ENCODE data around the gene MYH9.

DNA sequence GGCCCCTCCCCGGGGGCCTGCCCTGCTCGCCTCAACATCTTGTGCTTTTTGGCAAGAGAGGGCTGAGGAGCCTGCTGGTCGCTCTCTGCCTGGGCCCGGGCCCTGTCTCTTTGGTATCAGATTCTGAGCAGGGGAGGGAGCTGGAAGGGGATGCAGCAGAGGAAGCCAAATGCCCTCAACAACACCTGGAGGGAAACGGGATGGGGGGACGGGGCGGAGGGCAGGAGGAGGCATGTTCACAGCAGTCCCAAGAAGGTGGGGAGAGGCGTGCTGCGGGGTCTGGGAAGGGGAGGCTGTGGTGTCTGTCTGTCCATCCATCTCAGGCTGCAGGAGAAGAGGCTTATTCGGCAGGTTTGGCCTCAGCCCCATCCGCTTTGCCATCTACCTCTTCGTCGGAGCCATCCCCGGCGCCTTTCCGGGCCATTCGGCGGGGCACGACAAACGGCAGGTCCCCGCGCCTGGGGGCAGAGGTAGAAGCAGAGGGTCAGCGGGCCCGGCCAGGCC is 105.4 kb downstream of the MYH9 start:
- TF ChIP-seq CTCF (IDR thresholded peaks at IDR 0.05 in 2 of 3, conservative IDR thresholded peaks at IDR 0.05 in 1 of 3; ENCODE audit: borderline replicate concordance in 1 of 3, insufficient read depth in 1 of 3, low read depth in 2 of 3, low read length in 2 of 3): no peak
- no peak for TF ChIP-seq EZH2 (IDR thresholded peaks at IDR 0.05)
- TF ChIP-seq ZFX (IDR thresholded peaks at IDR 0.05): no peak
- TF ChIP-seq ZNF274 (IDR thresholded peaks at IDR 0.05; ENCODE audit: low read depth, low read length): no peak
- no peak for TF ChIP-seq EZH2phosphoT487 (IDR thresholded peaks at IDR 0.05; ENCODE audit: borderline replicate concordance)
- TF ChIP-seq POLR2A (IDR thresholded peaks at IDR 0.05; ENCODE audit: borderline replicate concordance, extremely low read depth, insufficient read depth, insufficient read length): no peak
- TF ChIP-seq EGR1 (IDR thresholded peaks at IDR 0.05; ENCODE audit: low read depth): no peak
- no peak for TF ChIP-seq POLR2AphosphoS5 (IDR thresholded peaks at IDR 0.05; ENCODE audit: low read depth, low read length)
- TF ChIP-seq, protein P1, sequence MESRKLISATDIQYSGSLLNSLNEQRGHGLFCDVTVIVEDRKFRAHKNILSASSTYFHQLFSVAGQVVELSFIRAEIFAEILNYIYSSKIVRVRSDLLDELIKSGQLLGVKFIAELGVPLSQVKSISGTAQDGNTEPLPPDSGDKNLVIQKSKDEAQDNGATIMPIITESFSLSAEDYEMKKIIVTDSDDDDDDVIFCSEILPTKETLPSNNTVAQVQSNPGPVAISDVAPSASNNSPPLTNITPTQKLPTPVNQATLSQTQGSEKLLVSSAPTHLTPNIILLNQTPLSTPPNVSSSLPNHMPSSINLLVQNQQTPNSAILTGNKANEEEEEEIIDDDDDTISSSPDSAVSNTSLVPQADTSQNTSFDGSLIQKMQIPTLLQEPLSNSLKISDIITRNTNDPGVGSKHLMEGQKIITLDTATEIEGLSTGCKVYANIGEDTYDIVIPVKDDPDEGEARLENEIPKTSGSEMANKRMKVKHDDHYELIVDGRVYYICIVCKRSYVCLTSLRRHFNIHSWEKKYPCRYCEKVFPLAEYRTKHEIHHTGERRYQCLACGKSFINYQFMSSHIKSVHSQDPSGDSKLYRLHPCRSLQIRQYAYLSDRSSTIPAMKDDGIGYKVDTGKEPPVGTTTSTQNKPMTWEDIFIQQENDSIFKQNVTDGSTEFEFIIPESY (IDR thresholded peaks at IDR 0.05; ENCODE audit: extremely low read depth, insufficient replicate concordance, low read length): no peak
- TF ChIP-seq SP1 (IDR thresholded peaks at IDR 0.05; ENCODE audit: low read depth): no peak
- no peak for TF ChIP-seq MAX (IDR thresholded peaks at IDR 0.05)
- TF ChIP-seq FOSL1 (IDR thresholded peaks at IDR 0.05; ENCODE audit: low read depth): no peak

All from HCT116 (cell line).